ENCODE results near the gene CFLAR.

GRCh38 chr2:201197781-201198180, 81.8 kb downstream of the CFLAR start:
- no peak for TF ChIP-seq CTCF (tag by site-specific recombination; IDR thresholded peaks at IDR 0.05)
- TF ChIP-seq EGR2 (tag by site-specific recombination; IDR thresholded peaks at IDR 0.05; ENCODE audit: low read depth): no peak
- TF ChIP-seq ZFHX2 (tag by site-specific recombination; conservative IDR thresholded peaks at IDR 0.05): no peak
- TF ChIP-seq ZFP69B (tag by site-specific recombination; IDR thresholded peaks at IDR 0.05): no peak
- no peak for TF ChIP-seq ZNF121 (tag by site-specific recombination; IDR thresholded peaks at IDR 0.05)
- no peak for TF ChIP-seq ZNF423 (tag by site-specific recombination; IDR thresholded peaks at IDR 0.05)
- TF ChIP-seq GLI4 (tag by site-specific recombination; IDR thresholded peaks at IDR 0.05): no peak
- no peak for TF ChIP-seq ZNF701 (tag by site-specific recombination; IDR thresholded peaks at IDR 0.05)
- TF ChIP-seq ZNF776 (tag by site-specific recombination; IDR thresholded peaks at IDR 0.05; ENCODE audit: borderline replicate concordance): no peak
- TF ChIP-seq ZNF24 (tag by site-specific recombination; IDR thresholded peaks at IDR 0.05): no peak
- no peak for TF ChIP-seq ZNF146 (tag by site-specific recombination; IDR thresholded peaks at IDR 0.05)
- TF ChIP-seq ZNF10 (tag by site-specific recombination; IDR thresholded peaks at IDR 0.05): no peak

All from HEK293 (cell line).